Loucy (cell line): ENCODE measurements around the gene ZNF385C.

Experiments used
- H2AFZ ChIP-seq: fragments of 200-600 bp; sonication (generic); 2 replicates; pipeline ENCODE4 v1.6.0; 2016; ENCODE audit warnings: antibody characterized with exemption, mild to moderate bottlenecking, low read length, moderate library complexity
- H3F3A ChIP-seq: fragments of 200-600 bp; 2 replicates; pipeline ENCODE4 v1.6.0; 2016; ENCODE audit warnings: antibody characterized with exemption, low read depth, mild to moderate bottlenecking
- H3K27me3 ChIP-seq: fragments of 200-600 bp; sonication (generic); 2 replicates; pipeline ENCODE4 v1.6.1; 2014; ENCODE audit warnings: low read length, mild to moderate bottlenecking; ENCODE audit not compliant: insufficient read depth, poor library complexity, severe bottlenecking
- H3K36me3 ChIP-seq: fragments of 200-600 bp; sonication (generic); 2 replicates; pipeline ENCODE4 v1.6.1; 2016; ENCODE audit warnings: low read length; ENCODE audit not compliant: insufficient read depth
- H3K4me1 ChIP-seq: fragments of 200-600 bp; sonication (generic); 2 replicates; pipeline ENCODE4 v1.5.1; 2014; ENCODE audit warnings: low read length, mild to moderate bottlenecking; ENCODE audit not compliant: insufficient read depth, poor library complexity, severe bottlenecking
- H3K4me2 ChIP-seq: fragments of 200-600 bp; sonication (generic); 2 replicates; pipeline ENCODE4 v1.6.0; 2014; ENCODE audit warnings: antibody characterized with exemption, low read length, low read depth, mild to moderate bottlenecking; ENCODE audit not compliant: poor library complexity, severe bottlenecking
- H3K4me3 ChIP-seq: fragments of 200-600 bp; sonication (generic); 2 replicates; pipeline ENCODE4 v1.5.1; 2014; ENCODE audit warnings: low read length, mild to moderate bottlenecking, mixed read lengths; ENCODE audit not compliant: poor library complexity, severe bottlenecking
- H3K79me2 ChIP-seq: fragments of 200-600 bp; sonication (generic); 2 replicates; pipeline ENCODE4 v1.6.1; 2014; ENCODE audit warnings: low read length; ENCODE audit not compliant: insufficient read depth
- H3K9ac ChIP-seq: fragments of 200-600 bp; sonication (generic); 2 replicates; pipeline ENCODE4 v1.6.0; 2014; ENCODE audit warnings: mild to moderate bottlenecking, low read depth, low read length, moderate library complexity; ENCODE audit not compliant: poor library complexity, severe bottlenecking
- H3K9me2 ChIP-seq: fragments of 200-600 bp; sonication (generic); replicated peaks from 2 replicates; pipeline ENCODE4 v1.6.1; 2016; ENCODE audit warnings: low read depth, low read length, mixed read lengths
- H3K9me3 ChIP-seq: fragments of 200-600 bp; sonication (generic); 2 replicates; pipeline ENCODE4 v1.6.1; 2014; ENCODE audit warnings: mild to moderate bottlenecking, antibody characterized with exemption, low read length, low read depth; ENCODE audit not compliant: insufficient read depth
- H4K20me1 ChIP-seq: fragments of 200-600 bp; sonication (generic); 2 replicates; pipeline ENCODE4 v1.6.0; 2014; ENCODE audit warnings: antibody characterized with exemption, low read length, mild to moderate bottlenecking; ENCODE audit not compliant: insufficient read depth, poor library complexity, severe bottlenecking
- CTCF ChIP-seq: fragments of 200-600 bp; sonication (generic); conservative IDR thresholded peaks from 2 replicates; pipeline ENCODE4 v1.5.1; 2014; ENCODE audit warnings: mild to moderate bottlenecking, antibody characterized with exemption, low read length
- EZH2phosphoT487 ChIP-seq: fragments of 200-600 bp; IDR thresholded peaks from 2 replicates; pipeline ENCODE4 v1.6.1; 2018; ENCODE audit warnings: antibody characterized with exemption, mild to moderate bottlenecking, moderate library complexity, borderline replicate concordance

Gene ZNF385C

GRCh38 chr17:41987642-41988041, 110.6 kb downstream of the ZNF385C start:
- no peak overlapping the region for H2AFZ ChIP-seq
- no peak overlapping the region for H3K4me3 ChIP-seq
- TF ChIP-seq EZH2phosphoT487 (no peak), CTCF (no peak)
- no peaks in the 10 kb centered on the region for H3K9me2 ChIP-seq
- H3K4me2 ChIP-seq = no peak overlapping the region
- no peaks in the 10 kb centered on the region for H3F3A ChIP-seq
- H4K20me1 ChIP-seq = no peaks in the 10 kb centered on the region
- H3K79me2 ChIP-seq = no peaks in the 10 kb centered on the region
- no peaks in the 10 kb centered on the region for H3K27me3 ChIP-seq
- H3K4me1 ChIP-seq = no peaks in the 10 kb centered on the region
- no peaks in the 10 kb centered on the region for H3K9me3 ChIP-seq
- no peak overlapping the region for H3K9ac ChIP-seq
- H3K36me3 ChIP-seq = peaks cover 95% of the 10 kb centered on the region; the same call in 1 of the 2 replicates

GRCh38 chr17:41986634-41987033, 111.6 kb downstream of the ZNF385C start:
- no peak overlapping the region for H3K9ac ChIP-seq
- H3K4me1 ChIP-seq = no peaks in the 10 kb centered on the region
- H3K9me3 ChIP-seq = no peaks in the 10 kb centered on the region
- H3K4me3 ChIP-seq = no peak overlapping the region
- no peak overlapping the region for H3K4me2 ChIP-seq
- H4K20me1 ChIP-seq = no peaks in the 10 kb centered on the region
- TF ChIP-seq CTCF (no peak), EZH2phosphoT487 (no peak)
- no peaks in the 10 kb centered on the region for H3K27me3 ChIP-seq
- H3K9me2 ChIP-seq = no peaks in the 10 kb centered on the region
- H3K36me3 ChIP-seq = peaks cover 95% of the 10 kb centered on the region; the same call in 1 of the 2 replicates
- no peaks in the 10 kb centered on the region for H3K79me2 ChIP-seq
- no peaks in the 10 kb centered on the region for H3F3A ChIP-seq
- no peak overlapping the region for H2AFZ ChIP-seq

GRCh38 chr17:41985919-41986318, 112.4 kb downstream of the ZNF385C start:
- Histone ChIP-seq H2AFZ (no peak overlapping the region), H3K9me3 (no peaks in the 10 kb centered on the region), H3K4me3 (no peak overlapping the region), H3K27me3 (no peaks in the 10 kb centered on the region), H3K36me3 (peaks cover 93% of the 10 kb centered on the region; the same call in 1 of the 2 replicates), H4K20me1 (no peaks in the 10 kb centered on the region), H3K9ac (no peak overlapping the region), H3K4me1 (no peaks in the 10 kb centered on the region), H3K4me2 (no peak overlapping the region), H3K9me2 (no peaks in the 10 kb centered on the region), H3F3A (no peaks in the 10 kb centered on the region), H3K79me2 (no peaks in the 10 kb centered on the region)
- TF ChIP-seq CTCF = no peak
- no peak for TF ChIP-seq EZH2phosphoT487
